Osteoblast (primary cell): Measurements from ENCODE around the gene ASF1B. TPM values are rescaled to one million over a fixed set of nuclear protein-coding genes. Genes with fewer than 3 reads are reported as not detected.

Experiments
- DNase-seq: peaks from one replicate; pipeline ENCODE4 v3.0.0; 2011; ENCODE audit warnings: low spot score, mixed read lengths; ENCODE audit not compliant: insufficient read length; ENCODE audit errors: missing footprints
- H2AFZ ChIP-seq: 2 replicates; pipeline ENCODE4 v1.6.0; 2011; ENCODE audit warnings: mild to moderate bottlenecking, low read length
- H3K27ac ChIP-seq: 2 replicates; pipeline ENCODE4 v1.5.1; 2011; ENCODE audit warnings: mild to moderate bottlenecking, low read depth, low read length, moderate library complexity
- H3K27me3 ChIP-seq: 2 replicates; pipeline ENCODE4 v1.6.0; 2012; ENCODE audit warnings: mild to moderate bottlenecking, control low read depth, inconsistent platforms, low read length, moderate library complexity; ENCODE audit not compliant: insufficient read depth
- H3K36me3 ChIP-seq: 2 replicates; pipeline ENCODE4 v1.5.1; 2011; ENCODE audit warnings: mild to moderate bottlenecking, low read length, control low read depth, moderate library complexity; ENCODE audit not compliant: insufficient read depth
- H3K4me1 ChIP-seq: 2 replicates; pipeline ENCODE4 v1.5.1; 2011; ENCODE audit warnings: mild to moderate bottlenecking, low read length, control low read depth, moderate library complexity; ENCODE audit not compliant: insufficient read depth
- H3K4me2 ChIP-seq: 2 replicates; pipeline ENCODE4 v1.6.0; 2011; ENCODE audit warnings: mild to moderate bottlenecking, low read length; ENCODE audit not compliant: insufficient read depth
- H3K4me3 ChIP-seq: fragments of 200-600 bp; sonication (generic); 3 replicates; pipeline ENCODE4 v1.5.1; 2012; ENCODE audit warnings: mild to moderate bottlenecking, low read length, inconsistent platforms; ENCODE audit not compliant: insufficient read depth
- H3K79me2 ChIP-seq: 2 replicates; pipeline ENCODE4 v1.6.0; 2012; ENCODE audit warnings: mild to moderate bottlenecking, low read length, control low read depth, inconsistent platforms; ENCODE audit not compliant: insufficient read depth
- H3K9me3 ChIP-seq: 2 replicates; pipeline ENCODE4 v1.5.1; 2011; ENCODE audit warnings: low read depth, low read length, control low read depth
- H4K20me1 ChIP-seq: 2 replicates; pipeline ENCODE4 v1.6.0; 2012; ENCODE audit warnings: mild to moderate bottlenecking, low read length, control low read depth; ENCODE audit not compliant: insufficient read depth
- total RNA-seq: library from RNA; depleted of rRNA; stranded (reverse); fragments of >200 nt; gene quantifications from 2 replicates; pipeline ENCODE4 v1.2.3, GENCODE V29; 2012
- TF ChIP-seq, protein P1 (sequence below): IDR thresholded peaks from 2 replicates; pipeline ENCODE4 v1.5.1; 2011; ENCODE audit warnings: mild to moderate bottlenecking, low read depth, low read length, moderate library complexity; ENCODE audit errors: extremely low read depth

Gene ASF1B
- total RNA-seq, 1 donor: 1.1 TPM

DNA sequence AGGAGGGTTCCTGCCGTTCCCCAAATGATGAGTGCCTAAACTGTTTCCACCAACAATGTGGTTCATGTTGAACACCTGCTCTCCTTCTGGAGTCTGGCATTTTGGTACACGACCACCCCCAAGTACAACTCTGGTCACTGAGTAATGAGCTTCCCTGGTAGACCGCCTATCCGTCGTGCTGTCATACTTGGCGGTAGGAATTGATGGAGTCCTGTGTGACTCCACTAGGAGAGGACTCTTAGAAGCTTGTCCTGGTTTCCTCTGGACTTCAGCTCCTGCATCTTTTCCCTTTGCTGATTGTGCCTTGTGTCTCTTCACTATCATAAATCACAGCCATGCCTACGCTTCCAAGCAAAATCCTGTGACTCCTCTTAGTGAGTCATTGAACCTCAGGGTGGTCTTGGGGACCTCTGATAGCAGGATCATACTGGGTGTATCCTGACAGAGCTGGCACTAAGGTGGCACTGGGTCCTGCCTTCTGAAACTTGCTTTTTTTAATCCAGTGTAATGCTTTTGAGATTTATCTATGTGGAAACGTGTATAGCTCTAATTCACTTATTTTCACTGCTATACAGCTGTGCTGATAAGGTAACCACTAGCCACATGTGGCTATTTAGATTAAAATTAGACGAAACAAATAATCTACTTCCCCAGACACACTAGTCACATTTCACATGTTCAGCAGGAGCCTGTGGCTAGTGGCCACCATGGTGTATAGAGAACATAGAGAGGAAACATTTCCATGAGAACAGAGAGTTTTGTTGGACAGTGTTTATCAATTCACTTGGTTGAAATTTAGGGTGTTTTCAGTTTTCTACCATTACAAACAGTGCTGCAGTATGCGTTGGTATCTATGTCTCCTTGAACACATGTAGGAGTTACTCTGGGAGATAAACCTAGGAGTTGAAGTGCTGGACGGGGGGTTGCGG is 6.1 kb upstream of the ASF1B start:
- H3K36me3 ChIP-seq: no peaks in the 10 kb centered on the region
- no peak overlapping the region for H3K27ac ChIP-seq
- peaks cover 4% of the 10 kb centered on the region for H4K20me1 ChIP-seq
- peaks cover 30% of the 10 kb centered on the region for H3K4me1 ChIP-seq
- no peak overlapping the region for H3K4me3 ChIP-seq
- H3K79me2 ChIP-seq: peaks cover 35% of the 10 kb centered on the region
- H3K27me3 ChIP-seq: no peaks in the 10 kb centered on the region
- no peak overlapping the region for H2AFZ ChIP-seq
- no peaks in the 10 kb centered on the region for H3K9me3 ChIP-seq
- no peak overlapping the region for H3K4me2 ChIP-seq
- TF ChIP-seq, protein P1, sequence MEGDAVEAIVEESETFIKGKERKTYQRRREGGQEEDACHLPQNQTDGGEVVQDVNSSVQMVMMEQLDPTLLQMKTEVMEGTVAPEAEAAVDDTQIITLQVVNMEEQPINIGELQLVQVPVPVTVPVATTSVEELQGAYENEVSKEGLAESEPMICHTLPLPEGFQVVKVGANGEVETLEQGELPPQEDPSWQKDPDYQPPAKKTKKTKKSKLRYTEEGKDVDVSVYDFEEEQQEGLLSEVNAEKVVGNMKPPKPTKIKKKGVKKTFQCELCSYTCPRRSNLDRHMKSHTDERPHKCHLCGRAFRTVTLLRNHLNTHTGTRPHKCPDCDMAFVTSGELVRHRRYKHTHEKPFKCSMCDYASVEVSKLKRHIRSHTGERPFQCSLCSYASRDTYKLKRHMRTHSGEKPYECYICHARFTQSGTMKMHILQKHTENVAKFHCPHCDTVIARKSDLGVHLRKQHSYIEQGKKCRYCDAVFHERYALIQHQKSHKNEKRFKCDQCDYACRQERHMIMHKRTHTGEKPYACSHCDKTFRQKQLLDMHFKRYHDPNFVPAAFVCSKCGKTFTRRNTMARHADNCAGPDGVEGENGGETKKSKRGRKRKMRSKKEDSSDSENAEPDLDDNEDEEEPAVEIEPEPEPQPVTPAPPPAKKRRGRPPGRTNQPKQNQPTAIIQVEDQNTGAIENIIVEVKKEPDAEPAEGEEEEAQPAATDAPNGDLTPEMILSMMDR: no peak
- peak; percentile 10 for DNase-seq

DNA sequence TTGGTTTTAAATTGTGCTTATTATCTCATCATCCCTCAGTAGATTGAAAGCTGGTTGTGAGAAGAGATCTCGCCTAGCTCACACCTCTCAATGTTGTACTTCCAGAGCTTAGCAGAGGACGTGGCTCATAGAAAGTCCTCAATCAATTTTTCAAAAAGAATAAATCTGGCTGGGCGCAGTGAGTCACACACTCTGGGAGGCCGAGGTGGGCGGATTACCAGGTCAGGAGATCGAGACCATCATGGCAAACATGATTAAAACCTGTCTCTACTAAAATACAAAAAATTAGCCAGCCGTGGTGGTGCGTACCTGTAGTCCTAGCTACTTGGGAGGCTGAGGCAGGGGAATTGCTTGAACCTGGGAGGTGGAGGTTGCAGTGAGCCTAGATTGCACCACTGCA is 4.7 kb upstream of the ASF1B start:
- no peaks in the 10 kb centered on the region for H3K9me3 ChIP-seq
- peaks cover 34% of the 10 kb centered on the region for H3K79me2 ChIP-seq
- no peaks in the 10 kb centered on the region for H4K20me1 ChIP-seq
- H3K4me3 ChIP-seq: no peak overlapping the region
- no peak overlapping the region for H3K4me2 ChIP-seq
- H2AFZ ChIP-seq: no peak overlapping the region
- H3K27ac ChIP-seq: no peak overlapping the region
- DNase-seq: no peak
- TF ChIP-seq, protein P1: no peak
- H3K36me3 ChIP-seq: no peaks in the 10 kb centered on the region
- H3K4me1 ChIP-seq: peaks cover 21% of the 10 kb centered on the region
- no peaks in the 10 kb centered on the region for H3K27me3 ChIP-seq

DNA sequence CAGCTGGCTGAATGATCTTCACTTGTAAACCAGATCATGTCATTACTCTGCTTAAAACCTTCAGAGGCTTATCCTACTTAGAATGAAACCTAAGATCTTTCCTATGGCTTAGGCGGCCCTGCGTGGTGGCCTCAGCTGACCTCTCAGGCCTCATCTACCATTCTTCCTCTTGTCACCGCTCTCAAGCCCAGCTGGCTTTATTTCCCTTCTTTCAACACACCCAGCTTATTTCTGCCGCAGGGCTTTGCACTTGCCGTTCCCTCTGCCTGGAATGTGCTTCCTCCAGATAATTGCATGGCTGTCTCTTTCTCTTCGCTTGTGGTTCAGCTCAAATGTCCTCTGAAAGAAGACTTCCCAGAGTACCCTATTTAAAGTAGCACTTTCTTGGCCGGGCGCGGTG is 3.6 kb upstream of the ASF1B start:
- Histone ChIP-seq H3K79me2 (peaks cover 33% of the 10 kb centered on the region), H3K27me3 (no peaks in the 10 kb centered on the region), H3K36me3 (no peaks in the 10 kb centered on the region), H2AFZ (no peak overlapping the region), H4K20me1 (no peaks in the 10 kb centered on the region), H3K4me1 (peaks cover 30% of the 10 kb centered on the region), H3K27ac (peak overlapping the region; percentile 45), H3K4me3 (no peak overlapping the region), H3K9me3 (no peaks in the 10 kb centered on the region), H3K4me2 (no peak overlapping the region)
- TF ChIP-seq, protein P1: no peak
- DNase-seq: no peak

DNA sequence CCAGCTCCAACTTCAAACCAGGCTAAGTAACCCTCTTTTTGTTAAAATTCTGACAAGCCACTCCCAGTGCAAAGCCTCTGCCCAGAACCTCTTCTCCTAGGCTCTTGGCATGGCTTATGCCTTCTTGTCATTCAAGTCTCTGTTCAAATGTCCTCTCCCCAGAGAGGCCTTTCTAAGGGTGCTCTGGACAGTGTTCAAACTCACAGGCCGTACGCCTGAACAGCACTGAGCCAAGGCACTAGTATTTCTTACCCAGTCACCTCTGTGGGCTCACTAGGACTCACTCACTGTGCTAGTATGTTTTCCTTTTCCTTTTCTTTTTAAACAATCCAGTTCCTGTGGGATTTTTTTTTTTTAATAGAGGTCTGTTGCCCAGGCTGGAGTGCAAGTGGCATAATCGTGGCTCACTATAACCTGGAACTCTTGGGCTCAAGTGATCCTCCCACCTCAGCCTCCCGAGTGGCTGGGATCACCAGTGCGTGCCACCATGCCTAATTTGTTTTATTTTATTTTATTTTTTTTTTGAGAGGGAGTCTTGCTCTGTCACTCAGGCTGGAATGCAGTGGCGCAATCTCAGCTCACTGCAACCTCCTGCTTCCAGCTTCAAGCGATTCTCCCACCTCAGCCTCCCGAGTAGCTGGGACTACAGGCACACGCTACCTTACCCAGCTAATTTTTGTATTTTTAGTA is 2.3 kb upstream of the ASF1B start:
- TF ChIP-seq, protein P1: no peak
- peak overlapping the region; percentile 80 for H3K4me2 ChIP-seq
- peak overlapping the region; percentile 22 for H3K4me3 ChIP-seq

More for the DNA sequence above, 2.3 kb upstream of the ASF1B start:
- Histone ChIP-seq H3K27ac (peak overlapping the region; percentile 91), H4K20me1 (no peaks in the 10 kb centered on the region), H3K9me3 (no peaks in the 10 kb centered on the region), H3K27me3 (no peaks in the 10 kb centered on the region), H3K36me3 (no peaks in the 10 kb centered on the region), H3K79me2 (peaks cover 39% of the 10 kb centered on the region), H2AFZ (peak overlapping the region; percentile 32), H3K4me1 (peaks cover 30% of the 10 kb centered on the region)
- DNase-seq: peak; percentile 86
